ENCODE measurements around the gene BAZ2A. TPM values are rescaled to one million over a fixed set of nuclear protein-coding genes. Genes with fewer than 3 reads are reported as not detected.

BAZ2A gene
- total RNA-seq, 1 donor from 2014 or later, result 105 TPM

GRCh38 chr12:56670836-56671235 lies 40.7 kb upstream of the BAZ2A start:
- H3K4me3 Mint-ChIP-seq (ENCODE audit: unreplicated experiment), result no peak overlapping the region
- H3K4me1 ChIP-seq (ENCODE audit: insufficient read depth, low read length), result no peaks in the 10 kb centered on the region
- no peak overlapping the region for H3K9ac ChIP-seq (ENCODE audit: low read length)
- H3K4me1 Mint-ChIP-seq (ENCODE audit: low read depth, unreplicated experiment), result no peaks in the 10 kb centered on the region
- no peaks in the 10 kb centered on the region for H3K9me3 ChIP-seq (ENCODE audit: insufficient read depth, low read depth, low read length)
- H3K36me3 Mint-ChIP-seq (ENCODE audit: low read depth, unreplicated experiment), result peaks cover 4% of the 10 kb centered on the region
- H3K4me3 ChIP-seq (ENCODE audit: insufficient read depth, low read depth, low read length), result no peak overlapping the region
- H3K27me3 Mint-ChIP-seq (ENCODE audit: low read depth, unreplicated experiment), result no peaks in the 10 kb centered on the region
- peaks cover 86% of the 10 kb centered on the region for H3K79me2 ChIP-seq (ENCODE audit: insufficient read depth, low read length)
- H3K4me2 ChIP-seq (ENCODE audit: low read length), result no peak overlapping the region
- H3K36me3 ChIP-seq (ENCODE audit: insufficient read depth, low read length), result peaks cover 49% of the 10 kb centered on the region
- H2AFZ ChIP-seq (ENCODE audit: low read depth, low read length), result no peak overlapping the region
- FAIRE-seq, result no peak
- no peak for DNase-seq (ENCODE audit: low read depth)
- H3K27ac Mint-ChIP-seq (ENCODE audit: unreplicated experiment), result no peak overlapping the region
- no peak for TF ChIP-seq CTCF (IDR thresholded peaks at IDR 0.05; ENCODE audit: insufficient read depth, low read depth, low read length)
- no peaks in the 10 kb centered on the region for H3K27me3 ChIP-seq (ENCODE audit: insufficient read depth, low read length)
- H4K20me1 ChIP-seq (ENCODE audit: insufficient read depth, low read length), result peaks cover 58% of the 10 kb centered on the region
- no peaks in the 10 kb centered on the region for H3K9me3 Mint-ChIP-seq (ENCODE audit: unreplicated experiment)
- no peak overlapping the region for H3K27ac ChIP-seq (ENCODE audit: low read depth, low read length)

- TF ChIP-seq EZH2 (IDR thresholded peaks at IDR 0.05; ENCODE audit: insufficient read depth, low read length), result no peak
- TF ChIP-seq CTCF (IDR thresholded peaks at IDR 0.05; ENCODE audit: insufficient read depth, low read depth, low read length), result no peak
- DNase-seq (ENCODE audit: low read depth), result no peak
- no peak overlapping the region for H3K4me2 ChIP-seq (ENCODE audit: low read length)
- H3K9me3 ChIP-seq (ENCODE audit: insufficient read depth, low read depth, low read length), result no peaks in the 10 kb centered on the region
- H2AFZ ChIP-seq (ENCODE audit: low read depth, low read length), result no peak overlapping the region
- no peak overlapping the region for H3K4me3 ChIP-seq (ENCODE audit: insufficient read depth, low read depth, low read length)
- no peaks in the 10 kb centered on the region for H3K27me3 ChIP-seq (ENCODE audit: insufficient read depth, low read length)
- no peak overlapping the region for H3K27ac ChIP-seq (ENCODE audit: low read depth, low read length)
- Mint-ChIP-seq H3K36me3 (ENCODE audit: low read depth, unreplicated experiment) (peaks cover 11% of the 10 kb centered on the region), H3K4me1 (ENCODE audit: low read depth, unreplicated experiment) (no peaks in the 10 kb centered on the region), H3K9me3 (ENCODE audit: unreplicated experiment) (no peaks in the 10 kb centered on the region), H3K27me3 (ENCODE audit: low read depth, unreplicated experiment) (no peaks in the 10 kb centered on the region), H3K4me3 (ENCODE audit: unreplicated experiment) (no peak overlapping the region), H3K27ac (ENCODE audit: unreplicated experiment) (no peak overlapping the region)
- peaks cover 65% of the 10 kb centered on the region for H3K79me2 ChIP-seq (ENCODE audit: insufficient read depth, low read length)
- H4K20me1 ChIP-seq (ENCODE audit: insufficient read depth, low read length), result peaks cover 39% of the 10 kb centered on the region
- peaks cover 63% of the 10 kb centered on the region for H3K36me3 ChIP-seq (ENCODE audit: insufficient read depth, low read length)
- no peaks in the 10 kb centered on the region for H3K4me1 ChIP-seq (ENCODE audit: insufficient read depth, low read length)
- no peak for FAIRE-seq
- no peak overlapping the region for H3K9ac ChIP-seq (ENCODE audit: low read length)
Observed at GRCh38 chr12:56668197-56668457, 38.0 kb upstream of the BAZ2A start.

GRCh38 chr12:56661979-56662638 lies 32.0 kb upstream of the BAZ2A start:
- Histone ChIP-seq H2AFZ (ENCODE audit: low read depth, low read length) (no peak overlapping the region), H3K27ac (ENCODE audit: low read depth, low read length) (no peak overlapping the region), H3K27me3 (ENCODE audit: insufficient read depth, low read length) (no peaks in the 10 kb centered on the region), H3K9ac (ENCODE audit: low read length) (no peak overlapping the region), H3K4me1 (ENCODE audit: insufficient read depth, low read length) (no peaks in the 10 kb centered on the region), H3K4me2 (ENCODE audit: low read length) (no peak overlapping the region), H4K20me1 (ENCODE audit: insufficient read depth, low read length) (peaks cover 13% of the 10 kb centered on the region), H3K9me3 (ENCODE audit: insufficient read depth, low read depth, low read length) (no peaks in the 10 kb centered on the region), H3K79me2 (ENCODE audit: insufficient read depth, low read length) (peaks cover 13% of the 10 kb centered on the region), H3K36me3 (ENCODE audit: insufficient read depth, low read length) (peaks cover 30% of the 10 kb centered on the region), H3K4me3 (ENCODE audit: insufficient read depth, low read depth, low read length) (no peak overlapping the region)
- Mint-ChIP-seq H3K27ac (ENCODE audit: unreplicated experiment) (no peak overlapping the region), H3K9me3 (ENCODE audit: unreplicated experiment) (no peaks in the 10 kb centered on the region), H3K4me1 (ENCODE audit: low read depth, unreplicated experiment) (peaks cover 9% of the 10 kb centered on the region), H3K27me3 (ENCODE audit: low read depth, unreplicated experiment) (no peaks in the 10 kb centered on the region), H3K36me3 (ENCODE audit: low read depth, unreplicated experiment) (peaks cover 13% of the 10 kb centered on the region), H3K4me3 (ENCODE audit: unreplicated experiment) (no peak overlapping the region)
- DNase-seq (ENCODE audit: low read depth) (no peak), FAIRE-seq (no peak)
- TF ChIP-seq CTCF (IDR thresholded peaks at IDR 0.05; ENCODE audit: insufficient read depth, low read depth, low read length) (no peak), EZH2 (IDR thresholded peaks at IDR 0.05; ENCODE audit: insufficient read depth, low read length) (no peak)

Measured in astrocyte (in vitro differentiated cells and primary cell).